GM21528 (cell line): ENCODE data around the gene JARID2.

Experiments
- ATAC-seq: cut with Tn5 transposase; IDR thresholded peaks from one replicate; pipeline ENCODE4 v1.9.1; 2021; ENCODE audit warnings: mild to moderate bottlenecking, moderate library complexity; ENCODE audit not compliant: unreplicated experiment, low FRiP score

Gene JARID2

GRCh38 chr6:15510121-15510520, 264.3 kb downstream of the JARID2 start:
- no peak for ATAC-seq

- ATAC-seq = no peak
These were observed 264.8 kb downstream of the JARID2 start for GRCh38 chr6:15510536-15511247.

- no peak for ATAC-seq
These were observed 265.6 kb downstream of the JARID2 start for GRCh38 chr6:15511248-15512125.

- no peak for ATAC-seq
These were observed 266.3 kb downstream of the JARID2 start for GRCh38 chr6:15512126-15512525.

GRCh38 chr6:15512721-15513120, 266.9 kb downstream of the JARID2 start:
- no peak for ATAC-seq

DNA sequence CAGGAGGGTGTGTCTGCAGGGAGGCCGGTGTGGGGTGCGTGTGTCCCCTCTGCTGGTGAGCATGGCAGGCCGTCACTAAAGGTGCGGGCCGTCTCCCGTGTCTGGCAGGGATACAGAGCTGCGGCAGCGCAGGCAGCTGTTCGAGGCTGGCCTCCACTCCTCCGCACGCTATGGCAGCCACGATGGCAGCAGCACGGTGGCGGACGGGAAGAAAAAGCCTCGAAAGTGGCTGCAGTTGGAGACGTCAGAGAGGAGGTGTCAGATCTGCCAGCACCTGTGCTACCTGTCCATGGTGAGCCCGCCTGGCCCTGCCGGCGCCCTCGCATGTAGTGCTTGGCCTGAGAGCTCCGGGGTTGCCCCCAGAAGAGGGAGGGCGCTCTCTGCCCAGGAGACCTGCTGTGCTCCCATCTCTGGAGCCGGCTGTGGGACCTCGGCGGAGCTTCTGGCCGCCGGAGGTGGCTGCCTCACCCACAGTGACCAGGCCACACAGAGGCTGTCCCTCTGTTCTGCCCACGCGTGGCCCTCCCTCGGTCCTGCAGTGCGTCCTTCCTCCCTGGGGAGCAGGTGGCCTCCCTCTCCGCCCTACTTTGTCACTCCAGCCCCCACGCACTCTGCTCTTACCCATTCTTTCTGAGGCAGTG, 267.4 kb downstream of the JARID2 start:
- no peak for ATAC-seq

- ATAC-seq = no peak
These were observed 268.2 kb downstream of the JARID2 start for GRCh38 chr6:15513801-15514711.

DNA sequence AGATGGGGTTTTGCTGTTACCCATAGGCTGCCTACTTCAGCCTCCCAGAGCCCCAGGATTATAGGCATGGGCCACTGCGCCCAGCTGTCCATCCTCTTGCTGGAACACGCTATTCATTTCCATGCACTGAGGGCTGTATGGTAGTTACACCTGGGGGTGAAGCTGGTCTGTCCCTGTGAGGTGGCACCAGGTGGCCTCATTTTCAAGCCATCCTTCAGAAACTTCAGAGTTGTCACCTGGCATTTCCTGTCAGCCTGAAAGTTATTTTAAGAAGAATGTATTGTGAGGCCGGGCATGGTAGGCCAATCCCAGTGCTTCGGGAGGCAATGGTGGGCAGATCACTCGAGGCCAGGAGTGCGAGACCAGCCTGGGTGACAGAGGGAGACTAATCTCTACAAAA, 269.4 kb downstream of the JARID2 start:
- no peak for ATAC-seq

DNA sequence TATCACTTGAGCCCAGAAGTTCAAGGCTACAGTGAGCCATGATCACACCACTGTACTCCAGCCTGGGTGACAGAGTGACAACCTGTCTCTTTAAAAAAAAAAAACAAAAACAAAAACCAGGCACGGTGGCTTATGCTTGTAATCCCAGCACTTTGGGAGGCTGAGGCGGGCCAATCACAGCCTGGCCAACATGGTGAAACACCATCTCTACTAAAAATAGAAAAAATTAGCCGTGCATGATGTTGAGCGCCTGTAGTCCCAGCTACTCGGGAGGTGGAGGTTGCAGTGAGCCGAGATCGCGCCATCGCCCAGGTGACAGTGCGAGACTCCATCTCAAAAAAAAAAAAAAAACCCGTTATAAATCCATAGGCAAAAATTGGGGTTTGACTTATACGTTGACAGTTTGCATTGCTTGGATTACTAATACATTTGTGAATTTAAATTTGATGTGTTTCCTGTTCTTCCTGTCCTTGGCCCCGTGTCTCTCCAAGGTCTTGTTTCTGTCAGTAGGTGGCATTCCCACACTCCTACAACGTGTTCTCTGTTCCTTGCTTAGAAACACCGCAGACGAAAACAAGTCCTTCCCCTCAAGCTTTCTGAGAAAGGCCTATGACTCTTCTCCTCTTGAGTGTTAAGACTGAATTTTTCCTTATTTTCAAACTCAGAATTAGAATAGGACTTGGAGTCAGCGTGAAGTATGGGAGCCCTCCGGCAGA, 269.9 kb downstream of the JARID2 start:
- no peak for ATAC-seq

DNA sequence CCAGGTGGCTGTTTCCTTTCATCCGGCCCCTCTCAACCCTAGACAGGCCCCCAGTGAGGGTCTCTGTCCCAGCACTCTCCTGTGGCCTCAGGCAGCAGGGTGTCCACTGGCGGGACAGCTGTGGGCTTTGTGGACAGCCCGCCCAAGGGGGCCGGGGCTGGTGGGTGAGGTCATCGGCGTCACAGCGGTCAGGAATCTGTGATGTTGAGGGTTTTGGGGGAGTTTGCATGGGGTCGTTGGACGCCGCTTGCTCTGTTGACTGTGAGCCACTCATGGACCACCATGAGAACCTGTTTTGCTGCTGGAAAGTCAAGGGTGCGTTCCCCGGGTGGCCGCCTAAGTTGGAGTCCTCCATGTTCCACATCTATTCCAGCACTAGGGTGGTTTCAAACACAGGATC, 270.5 kb downstream of the JARID2 start:
- ATAC-seq = no peak

GRCh38 chr6:15516923-15517560, 271.2 kb downstream of the JARID2 start:
- no peak for ATAC-seq

GRCh38 chr6:15517600-15517999, 271.7 kb downstream of the JARID2 start:
- ATAC-seq = no peak

DNA sequence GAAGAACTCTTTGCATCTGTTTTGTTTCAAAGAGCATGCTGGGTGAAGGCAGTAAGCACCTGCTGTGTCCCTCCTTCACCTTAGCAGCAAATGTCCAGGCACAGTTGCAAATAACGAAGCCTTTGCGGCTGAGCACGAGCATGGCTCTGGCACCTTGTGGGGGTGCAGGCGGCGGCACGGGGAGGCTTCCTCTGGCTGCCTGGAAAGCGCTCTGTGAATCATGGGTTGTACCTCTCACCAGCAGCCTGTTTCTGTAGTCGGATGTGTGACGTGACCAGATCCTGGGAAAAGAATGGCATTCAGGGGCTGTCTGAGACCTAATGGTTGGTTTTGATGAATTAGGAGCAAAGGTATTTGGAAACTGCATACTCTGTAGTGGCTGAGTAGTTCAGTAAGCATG, 272.2 kb downstream of the JARID2 start:
- ATAC-seq = no peak

DNA sequence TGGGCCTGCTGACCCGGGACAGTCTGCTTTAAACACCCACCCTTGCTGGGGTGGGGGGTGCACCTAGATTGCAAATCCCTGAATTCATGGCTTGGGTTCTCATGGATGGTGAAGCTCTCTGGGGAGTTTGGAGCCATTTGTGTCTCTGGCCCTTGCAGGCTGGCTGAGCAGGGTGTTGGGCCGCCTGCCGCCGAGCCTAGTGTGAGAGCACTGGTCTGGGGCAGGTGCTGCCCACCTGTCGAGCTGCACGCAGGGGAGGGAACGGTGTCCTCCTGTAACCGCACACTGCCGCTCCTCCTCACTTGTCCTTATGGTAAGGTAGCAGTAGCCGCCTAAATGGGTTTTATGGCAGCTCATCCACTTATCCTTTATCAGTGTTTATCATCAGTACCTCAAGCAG, 273.0 kb downstream of the JARID2 start:
- ATAC-seq = no peak

DNA sequence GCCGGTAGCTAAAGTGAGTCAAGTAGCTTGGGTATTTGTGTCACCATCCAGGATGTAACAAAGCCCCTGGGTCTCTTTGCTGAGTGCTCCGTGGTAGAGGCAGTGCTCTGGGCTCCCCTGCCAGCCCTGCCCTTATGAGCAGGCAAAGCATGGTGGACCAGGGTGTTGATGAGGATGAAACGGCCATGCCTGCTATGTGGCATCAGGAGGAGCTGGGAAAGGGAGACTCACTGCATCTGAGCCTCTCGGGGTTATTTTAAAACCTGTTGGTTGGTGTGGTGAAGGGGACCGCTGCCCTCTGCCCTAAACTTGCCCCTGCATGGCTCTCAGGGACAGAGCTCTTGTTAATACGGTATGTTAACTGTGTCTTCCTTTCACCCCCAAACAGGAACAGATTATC, 273.8 kb downstream of the JARID2 start:
- no peak for ATAC-seq

- ATAC-seq = no peak
These were observed 274.8 kb downstream of the JARID2 start for GRCh38 chr6:15520626-15521203.

- no peak for ATAC-seq
These were observed 275.7 kb downstream of the JARID2 start for GRCh38 chr6:15521582-15521981.

GRCh38 chr6:15522026-15522425, 276.2 kb downstream of the JARID2 start:
- no peak for ATAC-seq

- no peak for ATAC-seq
These were observed 276.6 kb downstream of the JARID2 start for GRCh38 chr6:15522427-15522826.
